ENCODE measurements around the gene NSF.

The NSF gene

DNA sequence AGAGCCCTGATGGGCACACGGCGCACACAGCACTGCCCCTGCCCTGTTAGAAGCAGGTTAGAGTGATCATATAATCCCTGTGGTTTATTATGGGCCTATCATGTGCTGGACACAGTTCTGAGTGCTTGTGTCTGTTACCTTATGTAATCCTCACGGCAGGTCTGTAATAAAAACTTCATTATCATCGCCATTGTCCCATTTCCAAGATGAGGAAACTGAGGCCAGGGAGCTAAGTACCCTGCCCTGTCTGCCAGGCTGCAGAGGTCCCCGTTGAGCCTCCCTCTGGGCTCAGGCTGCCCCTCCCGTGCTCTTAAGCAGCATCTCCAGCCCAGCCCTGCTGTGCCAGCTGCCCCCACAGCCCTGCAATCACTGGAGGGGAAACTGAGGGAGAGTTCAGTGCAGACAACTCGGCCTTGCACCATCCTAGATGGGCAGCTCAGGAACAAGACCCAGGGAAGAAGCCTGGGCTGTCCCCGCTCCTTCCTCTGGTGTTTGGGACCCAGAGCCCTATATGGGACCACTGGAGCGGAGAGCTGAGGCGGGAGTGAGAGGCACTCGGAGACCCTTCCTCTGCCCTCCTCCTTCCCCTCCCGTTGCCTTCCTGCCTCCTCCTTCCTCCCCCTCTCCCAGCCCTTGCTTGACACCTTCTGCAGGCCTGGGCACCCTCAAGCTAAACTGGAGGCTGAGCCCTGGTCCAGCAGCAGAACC is 186.0 kb downstream of the NSF start:
- no peak overlapping the region for H3K4me3 ChIP-seq (ENCODE audit: control insufficient read depth, low read depth, low read length)
- TF ChIP-seq, protein P1, sequence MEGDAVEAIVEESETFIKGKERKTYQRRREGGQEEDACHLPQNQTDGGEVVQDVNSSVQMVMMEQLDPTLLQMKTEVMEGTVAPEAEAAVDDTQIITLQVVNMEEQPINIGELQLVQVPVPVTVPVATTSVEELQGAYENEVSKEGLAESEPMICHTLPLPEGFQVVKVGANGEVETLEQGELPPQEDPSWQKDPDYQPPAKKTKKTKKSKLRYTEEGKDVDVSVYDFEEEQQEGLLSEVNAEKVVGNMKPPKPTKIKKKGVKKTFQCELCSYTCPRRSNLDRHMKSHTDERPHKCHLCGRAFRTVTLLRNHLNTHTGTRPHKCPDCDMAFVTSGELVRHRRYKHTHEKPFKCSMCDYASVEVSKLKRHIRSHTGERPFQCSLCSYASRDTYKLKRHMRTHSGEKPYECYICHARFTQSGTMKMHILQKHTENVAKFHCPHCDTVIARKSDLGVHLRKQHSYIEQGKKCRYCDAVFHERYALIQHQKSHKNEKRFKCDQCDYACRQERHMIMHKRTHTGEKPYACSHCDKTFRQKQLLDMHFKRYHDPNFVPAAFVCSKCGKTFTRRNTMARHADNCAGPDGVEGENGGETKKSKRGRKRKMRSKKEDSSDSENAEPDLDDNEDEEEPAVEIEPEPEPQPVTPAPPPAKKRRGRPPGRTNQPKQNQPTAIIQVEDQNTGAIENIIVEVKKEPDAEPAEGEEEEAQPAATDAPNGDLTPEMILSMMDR (IDR thresholded peaks at IDR 0.05; ENCODE audit: control insufficient read depth, insufficient read depth, low read depth, low read length, missing control alignments): no peak
- no peak for DNase-seq (ENCODE audit: low read depth)

DNA sequence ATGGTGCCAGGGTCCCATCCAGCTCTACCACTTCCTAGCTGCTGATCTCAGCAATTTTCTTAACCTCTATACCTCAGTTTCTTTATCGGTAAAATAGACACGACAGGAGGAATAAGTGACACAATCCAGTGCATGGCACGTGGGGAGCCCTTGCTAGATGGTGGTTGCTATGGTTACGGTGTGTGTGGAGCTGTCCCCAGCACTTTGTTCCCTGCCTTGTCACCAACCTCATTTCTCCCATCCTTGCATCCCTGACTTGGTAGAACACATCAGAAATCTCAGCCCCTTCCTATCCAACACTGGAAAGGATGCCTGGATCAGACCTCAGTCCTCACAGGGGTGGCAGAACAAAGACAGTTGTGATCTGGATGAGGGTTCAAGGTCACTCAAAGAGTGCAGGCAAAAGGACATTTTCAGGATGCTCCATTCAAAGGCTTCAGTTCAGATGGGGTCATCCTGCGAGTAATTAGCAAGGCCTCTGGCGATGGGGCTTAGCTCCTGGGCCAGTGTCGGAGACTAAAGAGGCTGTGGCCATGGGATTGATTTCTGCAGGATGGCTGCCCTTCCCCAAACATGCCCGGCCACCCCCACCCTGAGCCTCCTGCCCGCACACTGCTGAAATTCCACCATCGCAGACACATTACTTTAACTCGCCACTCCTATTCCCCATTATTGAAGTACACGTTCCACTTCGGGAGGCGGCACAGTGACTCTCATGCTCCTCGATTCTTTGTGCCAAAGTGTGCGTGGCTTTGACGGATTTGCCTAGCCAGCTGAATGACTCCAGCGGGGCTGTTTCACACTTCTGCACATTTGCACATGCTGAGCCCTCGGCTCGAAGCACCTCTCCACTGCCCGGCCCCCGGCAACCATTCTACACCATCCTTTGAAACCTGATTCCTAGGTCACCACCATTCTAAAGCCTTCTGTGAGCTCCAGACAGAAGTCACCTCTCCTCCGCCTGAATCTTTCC is 187.8 kb downstream of the NSF start:
- TF ChIP-seq, protein P1 (IDR thresholded peaks at IDR 0.05; ENCODE audit: control insufficient read depth, insufficient read depth, low read depth, low read length, missing control alignments): no peak
- no peak overlapping the region for H3K4me3 ChIP-seq (ENCODE audit: control insufficient read depth, low read depth, low read length)
- no peak for DNase-seq (ENCODE audit: low read depth)

DNA sequence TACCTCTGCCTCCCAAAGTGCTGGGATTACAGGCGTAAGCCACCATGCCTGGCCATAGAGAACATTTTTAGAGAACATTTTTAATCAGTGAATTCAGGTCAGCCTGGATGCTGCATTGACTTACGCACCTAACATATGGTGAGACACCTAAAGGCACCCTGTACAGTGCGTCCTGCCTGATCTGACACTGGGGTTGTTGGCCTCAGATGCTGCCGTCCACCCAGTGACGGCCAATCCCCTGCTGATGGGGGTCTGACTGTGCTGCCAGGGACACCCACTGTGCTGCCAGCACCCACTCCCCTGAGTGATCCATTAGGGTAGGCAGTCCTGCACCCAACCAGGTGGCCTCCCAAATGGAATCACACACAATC is 189.5 kb downstream of the NSF start:
- H3K4me3 ChIP-seq (ENCODE audit: control insufficient read depth, low read depth, low read length): no peak overlapping the region
- TF ChIP-seq, protein P1 (IDR thresholded peaks at IDR 0.05; ENCODE audit: control insufficient read depth, insufficient read depth, low read depth, low read length, missing control alignments): no peak
- no peak for DNase-seq (ENCODE audit: low read depth)

DNA sequence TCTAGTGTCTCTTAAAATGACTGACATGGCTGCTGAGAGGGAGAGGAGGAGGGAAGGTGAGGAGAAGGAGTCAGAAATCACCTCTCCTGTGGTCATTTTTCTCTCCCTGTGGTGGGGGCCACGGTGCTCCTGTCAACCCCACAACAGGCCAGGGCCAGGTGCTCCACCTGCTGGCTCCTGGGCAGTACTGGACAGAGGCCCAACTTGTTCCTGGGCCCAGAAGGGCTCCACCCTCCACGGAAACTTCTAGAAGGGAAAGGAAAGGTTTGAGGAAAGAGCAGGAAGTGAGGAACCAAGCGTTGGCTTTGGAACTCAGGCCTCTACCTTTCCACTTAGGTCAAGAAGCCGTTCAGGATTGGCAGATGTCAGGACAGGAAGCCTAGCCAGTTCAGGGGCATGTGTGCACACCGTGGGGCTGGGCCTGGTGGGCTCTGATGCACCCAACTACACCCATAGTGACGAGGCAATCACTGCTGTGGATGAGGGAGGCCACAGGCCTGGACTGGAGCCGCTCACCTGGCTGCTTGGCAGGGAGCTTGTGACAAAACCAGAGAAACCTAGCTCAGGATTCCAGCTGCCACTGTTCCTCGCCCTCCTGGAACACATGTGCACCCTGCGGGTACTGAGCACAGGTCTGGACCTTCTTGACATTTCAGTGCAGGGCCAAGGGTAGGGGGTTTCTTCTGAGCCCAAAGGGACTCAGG is 191.9 kb downstream of the NSF start:
- TF ChIP-seq, protein P1 (IDR thresholded peaks at IDR 0.05; ENCODE audit: control insufficient read depth, insufficient read depth, low read depth, low read length, missing control alignments): peak; percentile 76
- no peak overlapping the region for H3K4me3 ChIP-seq (ENCODE audit: control insufficient read depth, low read depth, low read length)
- no peak for DNase-seq (ENCODE audit: low read depth)

DNA sequence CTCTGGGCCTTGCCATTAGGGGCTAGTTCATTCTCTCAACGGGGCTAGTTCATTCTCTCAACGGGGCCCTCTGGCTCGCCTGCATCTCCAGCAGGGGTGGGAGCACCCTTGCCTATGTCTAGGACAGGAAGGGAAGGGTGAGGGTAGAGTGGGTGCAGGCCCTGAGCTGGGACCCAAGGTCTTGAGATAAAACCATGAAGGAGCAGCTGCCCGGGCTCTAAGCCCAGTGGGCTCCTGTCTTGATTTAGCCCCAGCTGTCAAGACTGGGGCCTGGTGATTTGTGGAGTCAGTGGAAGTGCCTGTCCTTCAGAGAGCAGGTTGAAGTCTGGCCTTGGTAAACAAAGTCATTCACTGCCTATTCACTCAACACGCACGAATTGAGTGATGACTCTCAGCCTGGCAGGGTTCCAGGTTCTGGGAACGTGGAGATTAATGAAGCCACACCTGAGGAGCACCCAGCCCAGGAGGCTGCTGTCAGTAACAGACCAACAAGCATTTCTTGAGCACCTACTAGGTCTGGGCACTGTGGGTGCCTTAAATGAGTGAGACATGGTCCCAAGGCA is 192.6 kb downstream of the NSF start:
- no peak for DNase-seq (ENCODE audit: low read depth)
- TF ChIP-seq, protein P1 (IDR thresholded peaks at IDR 0.05; ENCODE audit: control insufficient read depth, insufficient read depth, low read depth, low read length, missing control alignments): no peak
- no peak overlapping the region for H3K4me3 ChIP-seq (ENCODE audit: control insufficient read depth, low read depth, low read length)

DNA sequence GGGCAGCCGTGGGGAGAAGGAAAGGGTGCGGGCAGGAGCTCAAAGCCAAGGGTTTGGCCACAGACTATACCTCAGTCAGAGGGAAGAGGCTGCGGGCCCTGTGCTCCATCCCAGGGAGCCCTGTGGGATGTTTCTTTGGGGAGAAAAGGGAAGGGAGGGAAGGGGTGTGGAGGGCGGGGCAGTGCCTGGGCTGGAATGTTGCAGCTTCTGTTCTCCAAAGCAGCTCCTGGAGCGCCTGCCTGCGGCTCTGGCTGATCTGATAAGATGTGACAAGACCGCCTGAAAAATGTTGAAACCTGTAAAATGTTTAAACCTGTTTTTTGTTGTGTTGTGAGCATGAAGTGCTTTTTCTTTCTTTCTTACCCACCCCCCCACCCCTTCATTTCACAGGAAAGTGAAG is 195.2 kb downstream of the NSF start:
- no peak overlapping the region for H3K4me3 ChIP-seq (ENCODE audit: control insufficient read depth, low read depth, low read length)
- TF ChIP-seq, protein P1 (IDR thresholded peaks at IDR 0.05; ENCODE audit: control insufficient read depth, insufficient read depth, low read depth, low read length, missing control alignments): no peak
- no peak for DNase-seq (ENCODE audit: low read depth)

Measured in AG09309 (cell line).